ENCODE results near the gene EHD3.

DNA sequence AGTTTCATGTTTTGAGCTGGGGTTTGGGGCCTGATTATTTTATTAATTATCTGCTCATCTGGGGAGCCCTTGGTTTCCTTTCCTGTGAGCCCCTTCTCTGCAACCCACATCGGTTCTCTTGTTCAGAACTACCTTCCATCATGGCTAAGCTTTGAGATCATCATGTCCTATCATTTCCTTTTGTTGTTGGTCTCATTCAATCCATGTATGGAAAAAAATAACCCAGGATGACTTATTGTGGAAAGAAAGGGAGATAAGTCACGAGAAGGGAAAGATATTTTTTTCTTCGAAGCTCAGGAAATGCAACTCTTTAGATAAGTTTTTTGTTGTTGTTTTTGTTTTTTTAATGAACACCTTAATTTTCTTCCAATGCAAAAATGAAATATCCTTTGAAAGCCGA lies 43.7 kb downstream of the EHD3 start:
- TF ChIP-seq, protein P1, sequence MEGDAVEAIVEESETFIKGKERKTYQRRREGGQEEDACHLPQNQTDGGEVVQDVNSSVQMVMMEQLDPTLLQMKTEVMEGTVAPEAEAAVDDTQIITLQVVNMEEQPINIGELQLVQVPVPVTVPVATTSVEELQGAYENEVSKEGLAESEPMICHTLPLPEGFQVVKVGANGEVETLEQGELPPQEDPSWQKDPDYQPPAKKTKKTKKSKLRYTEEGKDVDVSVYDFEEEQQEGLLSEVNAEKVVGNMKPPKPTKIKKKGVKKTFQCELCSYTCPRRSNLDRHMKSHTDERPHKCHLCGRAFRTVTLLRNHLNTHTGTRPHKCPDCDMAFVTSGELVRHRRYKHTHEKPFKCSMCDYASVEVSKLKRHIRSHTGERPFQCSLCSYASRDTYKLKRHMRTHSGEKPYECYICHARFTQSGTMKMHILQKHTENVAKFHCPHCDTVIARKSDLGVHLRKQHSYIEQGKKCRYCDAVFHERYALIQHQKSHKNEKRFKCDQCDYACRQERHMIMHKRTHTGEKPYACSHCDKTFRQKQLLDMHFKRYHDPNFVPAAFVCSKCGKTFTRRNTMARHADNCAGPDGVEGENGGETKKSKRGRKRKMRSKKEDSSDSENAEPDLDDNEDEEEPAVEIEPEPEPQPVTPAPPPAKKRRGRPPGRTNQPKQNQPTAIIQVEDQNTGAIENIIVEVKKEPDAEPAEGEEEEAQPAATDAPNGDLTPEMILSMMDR (IDR thresholded peaks at IDR 0.05; ENCODE audit: low read length), result no peak
- TF ChIP-seq EZH2 (optimal IDR thresholded peaks at IDR 0.05; ENCODE audit: low read depth, low read length), result no peak
- no peak for TF ChIP-seq EZH2phosphoT487 (IDR thresholded peaks at IDR 0.05; ENCODE audit: low read length)

Measured in MM.1S (cell line).